GM15510 (cell line): ENCODE data around the gene XKR3.

ENCODE experiments used
- POLR2A ChIP-seq: IDR thresholded peaks from 3 replicates; pipeline ENCODE4 v1.6.1; 2011; ENCODE audit warnings: borderline replicate concordance; ENCODE audit not compliant: insufficient read length; ENCODE audit errors: extremely low read depth

The XKR3 gene

DNA sequence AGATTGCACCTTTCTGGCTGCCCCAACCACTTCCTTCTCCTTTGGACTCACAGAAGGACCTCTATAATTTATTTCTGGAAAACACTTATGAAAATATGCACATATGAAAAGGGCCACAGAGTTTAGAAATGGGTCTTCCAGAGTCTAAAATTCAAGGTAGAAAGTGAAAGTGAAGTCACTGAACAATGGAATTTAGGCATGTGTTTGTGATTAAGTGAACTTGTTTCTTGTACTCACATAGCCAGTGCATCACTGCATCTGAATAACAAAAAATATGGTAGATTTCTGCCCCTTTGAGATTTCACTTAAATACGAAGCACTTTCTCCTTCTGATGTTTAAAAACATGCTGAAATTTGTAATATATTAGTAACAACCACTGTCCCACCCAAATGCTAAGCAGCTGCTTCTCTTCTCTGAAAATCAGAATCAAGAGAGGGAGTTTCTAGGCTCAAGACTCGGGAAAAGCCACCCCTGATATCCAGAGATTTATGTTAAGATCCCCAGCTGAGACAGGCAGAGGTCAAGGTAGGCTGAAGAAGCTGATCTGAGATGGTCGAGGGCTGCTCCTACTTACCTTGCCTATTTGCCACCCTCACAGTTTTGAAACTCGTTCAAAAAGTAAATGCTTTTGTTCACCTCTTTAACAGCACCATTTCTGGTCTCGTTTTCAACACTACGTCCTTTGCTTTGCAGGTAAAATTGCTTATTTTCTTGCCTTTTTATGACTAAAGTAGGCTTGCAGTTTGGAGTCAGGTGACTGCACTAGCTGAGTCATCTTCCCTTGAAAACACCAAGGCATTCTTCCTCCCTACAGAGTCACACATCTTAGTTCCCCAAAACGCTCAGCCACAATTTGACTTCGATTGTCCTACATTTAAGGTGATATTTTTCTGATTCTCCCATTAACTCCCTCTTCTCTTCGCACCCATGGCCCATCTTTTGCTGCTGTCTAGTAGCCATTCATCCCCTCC lies at the start of gene XKR3:
Gene XKR3 (minus strand): TSS at position 696 of the 972 bp plus-strand sequence. CDS start 17,338 bp downstream, outside the sequence.
- no peak for TF ChIP-seq POLR2A

DNA sequence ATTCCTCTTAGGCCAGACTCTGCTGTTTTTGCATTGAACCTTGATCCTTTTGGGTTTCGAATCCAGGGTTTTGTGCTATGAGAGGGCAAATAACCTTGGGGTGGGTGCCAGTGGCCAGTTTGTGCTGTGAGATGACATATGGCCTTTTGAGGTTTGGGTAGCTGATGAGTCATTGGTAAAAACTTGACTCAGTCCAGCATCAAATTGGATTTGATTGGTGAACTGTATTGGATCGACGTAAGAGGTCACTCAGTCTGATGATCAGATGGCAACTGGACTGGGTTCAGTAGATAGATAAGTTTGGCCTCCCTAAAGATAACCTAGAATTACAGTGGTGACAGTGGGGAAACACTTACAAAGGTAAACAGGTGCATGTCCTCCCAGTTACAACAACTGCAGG lies 41.0 kb upstream of the XKR3 start:
- TF ChIP-seq POLR2A, result no peak

DNA sequence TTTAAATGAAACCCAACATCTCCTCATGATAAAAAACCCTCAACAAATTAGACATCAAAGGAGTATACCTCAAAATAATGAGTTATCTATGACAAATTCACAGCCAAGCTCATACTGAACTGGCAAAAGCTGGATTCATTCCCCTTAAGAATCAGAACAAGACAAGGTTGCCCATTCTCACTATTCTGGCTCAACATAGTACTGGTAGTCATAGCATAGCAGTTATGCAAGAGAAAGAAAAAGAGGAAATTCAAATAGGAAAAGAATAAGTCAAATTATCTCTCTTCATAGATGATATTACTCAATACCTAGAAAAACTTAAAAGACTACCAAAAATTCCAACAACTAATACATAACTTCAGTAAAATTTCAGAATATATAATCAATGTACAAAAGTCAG lies 29.4 kb upstream of the XKR3 start:
- no peak for TF ChIP-seq POLR2A

DNA sequence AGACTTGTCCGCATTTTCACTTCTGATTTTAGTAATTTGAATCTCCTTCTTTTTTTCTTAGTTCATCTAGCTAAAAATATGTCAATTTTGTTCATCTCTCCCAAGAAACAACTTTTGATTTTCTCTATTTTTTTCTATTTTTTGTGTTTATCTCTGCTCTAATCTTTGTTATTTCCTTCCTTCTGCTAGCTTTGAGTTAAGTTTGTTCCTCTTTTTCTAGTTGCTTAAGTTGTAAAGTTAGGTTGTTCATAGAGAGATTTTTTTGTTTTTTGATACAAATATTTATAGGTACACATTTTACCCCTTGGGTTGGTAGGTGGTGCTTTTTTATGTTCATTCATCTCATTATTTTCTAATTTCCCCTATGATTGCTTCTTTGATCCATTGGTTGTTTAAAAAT lies 22.1 kb upstream of the XKR3 start:
- no peak for TF ChIP-seq POLR2A

DNA sequence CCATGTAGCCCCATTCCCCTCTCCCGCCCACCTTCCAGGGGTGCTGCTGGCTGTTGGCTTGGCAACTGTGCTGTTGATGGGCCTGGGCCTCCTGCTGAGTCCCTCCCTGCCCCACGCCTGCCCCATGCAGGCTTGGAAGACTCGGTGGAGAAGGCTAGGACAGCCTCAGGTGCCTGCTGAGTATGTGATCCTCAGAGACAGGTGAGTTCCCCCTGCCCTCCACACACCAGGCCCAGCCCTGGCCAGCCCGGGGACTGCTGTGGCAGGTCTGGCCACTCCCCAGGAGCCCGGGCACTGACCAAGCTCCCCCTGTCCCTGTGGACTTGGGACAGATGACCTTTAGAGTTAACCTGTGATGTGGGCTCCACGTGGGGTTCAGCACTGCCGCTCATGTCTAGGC lies 20.7 kb upstream of the XKR3 start:
- TF ChIP-seq POLR2A, result no peak

DNA sequence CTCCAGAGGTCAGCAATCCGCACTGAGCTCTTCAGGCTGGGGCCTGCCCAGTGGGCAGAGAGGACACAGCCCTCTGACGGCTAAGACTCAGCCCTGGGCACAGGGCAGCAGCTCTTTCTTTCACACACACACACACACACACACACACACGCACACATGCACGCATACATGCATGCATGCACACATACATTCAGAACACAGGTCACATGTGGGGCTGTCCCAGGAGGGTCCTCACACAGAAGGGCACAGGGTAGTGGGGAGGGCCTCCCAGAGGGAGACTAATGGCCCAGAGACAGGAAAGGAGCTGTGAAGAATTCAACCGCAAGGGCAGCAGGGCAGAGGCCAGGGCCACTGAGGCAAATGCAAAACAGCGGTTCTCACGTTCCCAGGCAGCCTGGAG lies 20.3 kb upstream of the XKR3 start:
- TF ChIP-seq POLR2A, result no peak

DNA sequence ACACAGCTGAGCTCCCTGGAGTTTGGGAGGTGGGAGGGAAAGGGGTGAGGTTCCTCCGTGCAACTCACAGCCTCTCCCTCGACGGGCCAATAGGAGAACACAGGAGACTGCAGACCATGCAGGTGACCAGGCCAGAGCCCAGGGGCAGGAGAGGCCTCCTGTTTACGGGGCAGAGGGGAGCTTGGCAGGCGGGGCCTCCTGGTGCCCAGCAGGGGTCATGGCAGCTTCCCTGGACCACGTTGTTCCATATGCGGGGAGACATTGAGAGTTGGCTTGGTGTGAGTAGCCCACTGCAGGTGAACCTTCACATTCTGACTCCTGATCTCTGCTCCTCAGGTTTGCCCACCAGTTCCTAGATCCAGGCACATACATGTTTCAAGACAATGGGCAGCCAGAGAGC lies 19.3 kb upstream of the XKR3 start:
- TF ChIP-seq POLR2A, result no peak

DNA sequence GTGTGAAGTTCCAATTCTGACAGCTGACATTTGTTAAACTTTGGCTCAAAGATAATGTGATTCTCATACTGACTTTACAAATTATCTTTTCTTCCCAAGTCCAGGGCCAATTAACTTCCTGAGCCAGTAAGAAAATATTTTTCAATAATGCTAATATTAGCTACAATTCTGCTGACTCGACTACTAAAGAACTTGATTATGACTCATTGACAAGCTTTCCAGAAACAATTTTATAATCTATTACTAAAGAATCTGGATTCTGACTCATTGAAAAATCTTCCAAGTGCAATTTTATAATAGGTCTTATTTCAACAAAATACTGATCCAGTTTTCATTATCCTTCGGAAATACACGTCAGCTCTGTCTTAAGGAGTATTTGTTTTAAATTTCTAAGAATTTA lies 12.9 kb upstream of the XKR3 start:
- no peak for TF ChIP-seq POLR2A

DNA sequence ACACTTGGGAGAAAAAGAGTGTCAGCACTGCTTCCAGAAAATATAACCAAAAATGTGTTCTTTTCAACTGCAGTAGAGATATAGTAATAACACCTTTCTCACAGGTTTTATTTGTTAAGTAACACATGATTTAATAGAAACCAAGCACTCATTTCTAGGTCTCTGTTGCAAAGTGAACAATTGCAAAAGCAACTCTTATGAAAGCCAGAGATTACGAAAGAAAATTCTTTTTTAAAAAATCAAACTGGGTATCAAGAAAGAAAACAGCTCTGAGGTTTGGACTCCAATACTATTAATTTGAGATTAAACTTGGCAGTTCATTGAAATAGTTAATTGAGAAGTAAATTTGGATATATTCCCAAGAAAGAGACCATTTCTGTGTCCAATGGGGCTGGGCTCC lies 9.8 kb upstream of the XKR3 start:
- TF ChIP-seq POLR2A, result no peak

DNA sequence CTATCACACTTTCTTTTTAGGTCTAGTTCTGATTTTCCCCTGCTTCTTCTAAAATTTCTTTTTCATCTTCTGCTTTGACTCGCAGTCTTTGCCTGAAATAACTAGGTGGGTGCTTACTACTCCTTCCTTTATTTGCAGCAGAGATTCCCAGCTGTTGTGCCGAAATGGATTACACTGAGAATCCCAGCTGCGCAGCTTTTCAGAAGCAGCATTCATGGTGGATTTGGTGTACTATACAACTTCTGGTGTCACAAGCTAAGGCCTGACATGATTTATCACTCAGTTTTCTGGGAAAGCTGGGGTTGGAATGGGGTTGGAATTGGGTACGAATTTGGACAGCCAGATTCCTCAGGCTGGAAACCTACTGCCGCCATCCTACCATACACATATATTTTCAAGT lies 6.0 kb upstream of the XKR3 start:
- no peak for TF ChIP-seq POLR2A

DNA sequence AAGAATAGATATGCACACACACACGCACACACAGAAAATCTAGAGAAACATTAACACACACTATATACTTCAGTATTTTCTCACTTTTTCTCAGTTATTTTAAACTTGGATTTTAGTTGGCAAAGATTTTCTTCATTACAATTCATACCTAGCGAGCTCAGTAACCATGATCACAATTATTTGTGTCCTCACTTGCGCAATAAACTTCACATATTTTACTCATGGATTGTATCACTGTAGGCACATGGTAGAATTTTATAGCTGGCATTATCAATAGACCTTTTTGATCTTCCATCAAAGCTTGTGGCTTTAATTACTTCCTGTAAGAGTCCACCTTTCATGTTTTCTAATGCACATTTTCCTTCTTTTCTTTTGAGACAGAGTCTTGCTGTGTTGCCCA lies 4.8 kb upstream of the XKR3 start:
- no peak for TF ChIP-seq POLR2A

DNA sequence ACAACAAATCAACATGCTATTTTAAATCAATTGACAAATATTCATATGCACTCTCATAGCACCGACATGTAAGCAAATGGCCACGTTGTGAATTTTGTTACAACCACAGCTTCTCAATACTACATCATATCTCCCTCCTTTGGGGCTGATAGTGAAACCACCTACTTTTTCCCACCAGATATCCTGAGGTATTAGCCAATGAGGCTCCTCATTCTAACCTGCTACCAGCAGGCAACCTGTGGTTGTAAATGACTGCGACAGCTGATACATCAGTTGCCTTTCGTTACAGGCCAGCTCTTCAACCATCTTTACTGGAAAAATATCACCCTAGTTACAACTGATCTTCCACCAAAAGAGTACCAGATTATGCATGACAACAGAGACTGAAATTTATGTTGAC lies 3.7 kb upstream of the XKR3 start:
- TF ChIP-seq POLR2A, result no peak

DNA sequence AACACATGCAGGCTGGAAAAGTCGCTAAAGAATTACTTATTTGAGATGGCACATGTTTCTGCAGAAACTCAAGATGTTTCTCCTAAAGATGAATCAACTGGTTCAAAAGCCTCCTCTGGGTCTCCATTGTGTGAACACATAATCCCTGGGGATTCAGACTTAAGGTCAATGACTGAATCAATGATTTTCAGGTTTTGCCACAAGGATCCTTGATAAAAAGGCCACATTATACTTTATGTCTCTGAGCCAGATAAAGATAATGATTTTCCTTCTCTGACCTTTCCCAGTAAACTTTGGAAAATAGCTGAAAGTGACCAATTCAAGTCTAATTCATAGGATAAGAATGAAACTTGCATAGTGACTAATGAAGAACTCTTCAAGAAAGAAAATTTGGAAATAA lies 2.3 kb upstream of the XKR3 start:
- no peak for TF ChIP-seq POLR2A

DNA sequence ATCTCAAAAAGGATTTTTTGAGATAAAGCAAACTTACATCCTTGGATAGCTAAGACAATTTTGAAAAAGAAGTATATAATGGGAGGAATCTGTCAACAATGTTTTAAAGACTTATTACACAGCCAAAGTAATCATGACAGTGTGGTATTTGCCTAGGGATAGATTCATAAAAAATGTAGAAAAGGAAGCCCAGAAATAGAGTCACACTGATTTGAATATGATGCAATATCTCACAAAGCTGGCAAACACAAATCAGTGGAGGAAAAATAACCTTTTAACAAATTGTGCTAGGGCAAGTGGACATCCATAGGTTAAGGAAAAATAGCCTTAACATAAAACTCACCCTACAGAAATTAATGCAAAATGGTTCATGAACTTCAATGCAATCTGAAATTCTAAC lies 6.0 kb downstream of the XKR3 start:
- no peak for TF ChIP-seq POLR2A

DNA sequence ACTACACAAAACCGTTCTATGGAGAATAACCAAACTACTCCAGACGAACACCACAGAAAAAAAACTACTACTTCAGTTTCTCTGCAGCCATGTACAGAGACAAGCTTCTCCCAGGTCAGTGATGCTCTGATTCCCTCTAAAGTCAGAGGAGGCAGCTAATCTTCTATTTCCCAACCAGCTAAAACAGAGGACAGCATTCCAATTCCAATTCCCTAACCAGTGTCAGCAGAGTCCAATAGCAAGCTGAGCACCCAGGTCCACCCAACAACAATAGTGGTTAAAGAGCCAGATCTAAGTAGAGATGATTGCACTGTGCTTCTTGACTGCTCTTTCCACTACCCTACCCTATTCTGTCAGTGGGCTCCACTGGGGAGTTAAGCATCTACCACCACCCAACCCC lies 6.7 kb downstream of the XKR3 start:
- TF ChIP-seq POLR2A, result no peak

DNA sequence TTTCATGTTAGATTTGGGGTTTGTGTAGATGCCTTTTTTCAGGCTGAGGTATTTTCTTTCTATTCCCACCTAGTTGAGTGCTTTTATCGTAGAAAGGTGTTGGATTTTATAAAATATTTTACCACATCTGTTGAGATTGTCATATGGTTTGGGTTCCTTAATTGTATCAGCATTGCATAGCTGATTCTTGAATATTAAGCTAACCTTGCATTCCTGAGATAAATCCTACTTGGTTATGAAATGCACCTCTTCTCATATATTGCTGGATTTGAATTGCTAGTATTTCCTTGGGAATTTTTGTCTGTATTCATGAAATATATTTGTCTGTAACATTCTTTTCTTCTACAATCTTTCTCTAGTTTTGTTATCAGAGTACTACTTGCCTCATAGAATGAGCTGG lies 10.1 kb downstream of the XKR3 start:
- no peak for TF ChIP-seq POLR2A
